GM21723 (cell line): ENCODE data around the gene CIRBP.

Source experiments
- ATAC-seq: cut with Tn5 transposase; IDR thresholded peaks from one replicate; pipeline ENCODE4 v1.9.1; 2021; ENCODE audit warnings: mild to moderate bottlenecking, moderate library complexity; ENCODE audit not compliant: unreplicated experiment

Gene CIRBP

GRCh38 chr19:1230783-1231489 is 38.2 kb upstream of the CIRBP start:
- no peak for ATAC-seq

- no peak for ATAC-seq
Observed at GRCh38 chr19:1231729-1232637, 37.1 kb upstream of the CIRBP start.

GRCh38 chr19:1232652-1233072 is 36.5 kb upstream of the CIRBP start:
- ATAC-seq, result no peak

GRCh38 chr19:1233115-1233667 is 35.9 kb upstream of the CIRBP start:
- ATAC-seq, result no peak

GRCh38 chr19:1234051-1234954 is 34.8 kb upstream of the CIRBP start:
- ATAC-seq, result no peak

GRCh38 chr19:1234955-1235380 is 34.2 kb upstream of the CIRBP start:
- ATAC-seq, result no peak

- no peak for ATAC-seq
Observed at GRCh38 chr19:1235625-1236538, 33.2 kb upstream of the CIRBP start.

GRCh38 chr19:1236576-1236975 is 32.6 kb upstream of the CIRBP start:
- ATAC-seq, result no peak

- ATAC-seq, result no peak
Observed at GRCh38 chr19:1237027-1237659, 32.0 kb upstream of the CIRBP start.

GRCh38 chr19:1237754-1238368 is 31.3 kb upstream of the CIRBP start, which contains the start of gene CBARP:
Gene CBARP (minus strand): TSS chr19:1238005. CDS start chr19:1236100, 1,905 bp downstream.
- ATAC-seq, result no peak

GRCh38 chr19:1238369-1239303 is 30.5 kb upstream of the CIRBP start:
- ATAC-seq, result no peak

- ATAC-seq, result no peak
Observed at GRCh38 chr19:1239420-1239795, 29.7 kb upstream of the CIRBP start.

GRCh38 chr19:1239796-1240737 is 29.1 kb upstream of the CIRBP start:
- ATAC-seq, result peak; percentile 25

GRCh38 chr19:1240925-1241324 is 28.2 kb upstream of the CIRBP start:
- no peak for ATAC-seq

- ATAC-seq, result peak; percentile 45
Observed at GRCh38 chr19:1241417-1242095, 27.6 kb upstream of the CIRBP start, which contains the start of gene ATP5F1D. Gene ATP5F1D (plus strand): TSS chr19:1241751. CDS start chr19:1241851, 100 bp downstream.
